ENCODE results near the gene VSIG4.

- TF ChIP-seq CTCF (IDR thresholded peaks at IDR 0.05) (no peak), POLR2AphosphoS5 (IDR thresholded peaks at IDR 0.05) (no peak), POLR2A (IDR thresholded peaks at IDR 0.05) (no peak)
These were observed 10.3 kb upstream of the VSIG4 start for GRCh38 chrX:66050140-66050569.

All from gastroesophageal sphincter (tissue), 3 donors.